Activated CD4-positive, alpha-beta T cell treated with anti-CD3 and anti-CD28 coated beads, Interleukin-10, Interleukin-2, amounts not matched to agents 100 ng/mL and 50 ng/mL, durations not matched to agents 16 hours and 8 hours (primary cell): ENCODE results near the gene CENPU.

Experiments
- DNase-seq: peaks from one replicate; pipeline ENCODE4 v3.0.0-alpha.2; 2020

CENPU gene

GRCh38 chr4:184702114-184702513 is 31.8 kb downstream of the CENPU start:
- DNase-seq, result no peak

- DNase-seq, result no peak
Measured at GRCh38 chr4:184699941-184700340, 34.0 kb downstream of the CENPU start.

- DNase-seq, result no peak
Measured at GRCh38 chr4:184697956-184698355, 35.9 kb downstream of the CENPU start.

GRCh38 chr4:184695178-184695896 is 38.6 kb downstream of the CENPU start:
- no peak for DNase-seq

DNA sequence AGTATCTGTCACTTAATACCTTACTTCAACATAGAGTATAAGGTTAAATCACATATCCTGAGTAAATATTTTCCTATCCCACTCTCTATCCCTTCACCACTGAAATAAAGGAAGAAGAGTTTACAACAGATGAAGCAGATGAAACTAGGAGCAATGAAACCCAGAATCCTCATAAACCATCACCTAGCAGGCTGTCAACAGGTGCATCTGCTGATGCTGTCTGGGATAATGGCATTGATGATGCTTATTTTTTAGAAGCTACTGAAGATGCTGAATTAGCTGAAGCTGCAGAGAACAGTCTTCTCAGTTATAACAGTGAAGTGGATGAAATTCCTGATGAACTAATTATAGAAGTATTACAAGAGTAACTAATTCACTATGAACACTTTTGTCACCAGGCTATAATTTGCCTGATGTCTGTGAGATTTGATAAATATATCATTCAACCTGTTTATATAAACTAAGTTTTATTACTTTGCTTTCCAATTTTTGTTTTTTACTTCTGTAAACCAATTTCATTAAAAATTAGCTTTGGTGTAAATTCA is 39.4 kb downstream of the CENPU start:
- DNase-seq, result no peak

DNA sequence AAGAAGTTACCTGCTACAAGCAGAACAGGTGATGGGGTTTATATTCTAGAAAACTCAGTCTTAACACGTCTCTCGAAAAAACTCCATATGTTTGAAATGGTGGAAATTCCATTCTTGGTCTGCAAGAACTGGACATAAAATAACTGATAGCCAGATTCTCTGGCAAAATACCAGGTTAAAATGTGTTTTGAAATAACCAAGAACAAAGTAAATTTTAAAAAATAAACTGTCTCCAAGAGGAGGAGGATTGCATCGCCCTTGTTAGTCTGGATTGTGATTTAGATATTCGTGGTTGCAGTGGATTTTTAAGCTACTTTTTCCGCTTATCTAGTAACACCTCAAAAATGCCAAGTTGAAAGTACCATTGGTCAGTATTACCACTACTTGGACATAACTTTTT is 40.8 kb downstream of the CENPU start:
- DNase-seq, result no peak

DNA sequence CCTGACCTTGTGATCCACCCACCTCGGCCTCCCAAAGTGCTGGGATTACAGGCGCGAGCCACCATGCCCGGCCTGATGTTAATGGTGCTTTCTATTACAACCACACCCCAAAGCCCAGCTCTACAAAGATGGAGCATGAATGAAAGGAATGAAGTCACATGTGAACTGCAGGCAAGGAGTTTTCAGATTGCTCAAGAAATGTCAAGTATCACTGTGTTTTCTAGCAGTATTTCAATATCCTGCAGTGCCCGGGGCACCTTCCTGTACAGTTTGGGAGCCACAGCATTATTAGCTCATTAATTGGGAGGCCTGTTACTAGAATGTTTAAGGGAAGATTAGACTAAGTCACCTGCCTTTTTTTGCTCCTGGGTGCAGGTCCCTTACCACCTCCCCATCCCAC is 44.2 kb downstream of the CENPU start:
- DNase-seq, result no peak

GRCh38 chr4:184688447-184688846 is 45.4 kb downstream of the CENPU start:
- DNase-seq, result peak; percentile 60

DNA sequence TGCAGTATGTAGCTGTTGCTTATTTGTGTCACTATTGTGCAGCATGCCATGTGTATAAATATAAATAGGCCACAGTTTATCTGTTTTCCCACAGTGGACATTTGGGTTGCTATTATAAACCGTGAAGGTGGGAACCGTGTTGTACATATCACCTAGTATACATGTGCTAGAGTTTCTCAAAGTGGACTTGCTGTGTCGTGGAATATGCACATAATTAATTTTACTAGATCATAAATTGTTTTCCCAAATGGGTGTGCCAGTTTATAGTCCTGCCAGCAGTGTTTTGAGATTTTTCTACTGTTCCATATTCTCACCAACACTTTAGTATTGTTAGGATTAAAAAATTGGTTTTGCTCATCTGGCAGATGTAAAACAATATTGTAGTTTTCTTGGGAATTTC is 45.9 kb downstream of the CENPU start:
- DNase-seq, result no peak

DNA sequence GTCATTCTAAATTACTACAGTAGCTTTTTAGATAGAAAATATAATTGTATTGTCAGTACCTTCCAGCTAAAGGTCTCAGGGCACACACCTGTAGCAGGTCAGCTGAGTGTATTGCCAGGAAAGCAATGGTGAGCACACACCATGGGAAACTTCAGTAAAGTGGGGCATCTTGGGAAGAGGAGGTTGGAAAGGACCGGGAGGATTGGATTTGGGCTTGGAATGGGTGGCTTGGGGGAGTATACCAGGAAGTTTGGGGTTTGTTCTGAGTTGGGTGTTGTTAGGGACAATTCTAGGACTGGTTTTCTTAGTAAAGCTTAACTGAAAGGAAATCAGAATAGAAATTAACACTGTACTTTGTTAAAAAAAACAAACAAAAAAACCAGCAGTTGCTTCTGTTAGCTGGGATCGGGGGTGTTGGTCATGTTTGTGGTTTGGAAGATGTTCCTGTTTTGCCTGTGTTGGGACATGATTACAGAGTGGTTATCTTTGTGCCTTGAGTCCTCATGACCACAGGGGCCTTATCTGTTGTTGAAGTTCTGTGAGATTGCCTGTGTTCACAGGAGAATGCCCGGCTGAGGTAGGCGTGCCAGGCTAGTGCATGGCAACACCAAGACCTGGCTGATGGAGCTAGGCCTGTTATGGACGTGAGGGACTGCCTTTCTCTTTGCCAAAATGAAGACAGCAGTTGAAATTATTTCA is 49.3 kb downstream of the CENPU start:
- peak; percentile 10 for DNase-seq

DNA sequence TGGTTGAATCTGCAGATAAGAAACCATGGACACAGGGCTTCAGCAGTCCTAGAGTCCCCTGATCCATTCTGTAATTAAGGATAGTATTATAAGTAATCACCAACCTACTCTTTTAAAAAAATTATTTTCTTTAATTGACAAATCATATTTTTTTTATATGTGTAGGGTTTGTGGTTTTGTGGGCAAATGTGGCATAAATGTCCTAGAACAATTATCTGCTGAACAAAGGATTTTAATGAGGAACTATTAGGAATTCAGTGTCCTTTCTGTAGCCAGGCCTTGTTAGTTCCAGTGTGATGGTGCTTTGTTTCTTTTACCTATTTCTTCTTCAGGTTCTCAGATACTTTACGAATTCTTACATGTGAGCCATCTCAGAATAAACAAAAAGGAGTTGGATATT is 52.0 kb downstream of the CENPU start:
- DNase-seq, result no peak

DNA sequence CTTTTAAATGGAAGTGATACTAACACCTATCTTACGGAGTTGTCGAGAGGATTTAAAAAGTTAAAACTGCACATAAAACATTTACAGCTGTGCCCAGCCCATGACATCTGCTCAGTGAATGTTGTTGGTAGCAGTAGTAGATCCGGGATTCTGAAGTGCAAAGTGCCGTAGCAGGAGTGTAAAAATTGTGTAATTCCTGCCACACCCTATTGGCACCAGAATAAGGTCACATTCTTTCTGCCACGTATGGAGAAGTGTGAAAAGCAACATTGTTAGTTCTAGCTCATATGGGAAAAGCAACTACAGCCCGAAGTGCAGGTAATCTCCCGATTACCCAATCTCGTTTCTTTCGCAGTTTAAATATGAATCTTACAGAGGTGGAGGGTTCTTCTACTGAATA is 53.2 kb downstream of the CENPU start:
- no peak for DNase-seq

- DNase-seq, result no peak
Measured at GRCh38 chr4:184675821-184676492, 57.9 kb downstream of the CENPU start.

DNA sequence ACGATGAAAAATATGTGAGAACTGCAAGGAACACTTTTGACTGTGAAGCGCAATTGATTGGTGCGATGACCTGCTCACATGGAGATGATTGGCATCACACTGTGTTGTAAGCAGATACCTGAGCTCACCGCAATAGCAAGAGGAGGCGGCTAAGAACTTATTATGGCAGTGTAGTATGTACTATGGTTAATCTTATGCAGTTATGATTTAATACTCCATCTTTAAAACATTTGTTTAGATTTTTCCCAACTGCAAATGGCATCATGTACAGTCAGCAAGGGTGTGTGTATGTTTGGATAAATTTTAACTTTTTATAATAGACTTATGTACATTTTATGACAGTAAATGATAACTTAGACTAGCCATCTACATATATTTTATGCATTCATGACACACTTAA is 58.9 kb downstream of the CENPU start:
- DNase-seq, result no peak

- DNase-seq, result no peak
Measured at GRCh38 chr4:184674011-184674410, 59.9 kb downstream of the CENPU start.

GRCh38 chr4:184672741-184673140 is 61.2 kb downstream of the CENPU start:
- no peak for DNase-seq

DNA sequence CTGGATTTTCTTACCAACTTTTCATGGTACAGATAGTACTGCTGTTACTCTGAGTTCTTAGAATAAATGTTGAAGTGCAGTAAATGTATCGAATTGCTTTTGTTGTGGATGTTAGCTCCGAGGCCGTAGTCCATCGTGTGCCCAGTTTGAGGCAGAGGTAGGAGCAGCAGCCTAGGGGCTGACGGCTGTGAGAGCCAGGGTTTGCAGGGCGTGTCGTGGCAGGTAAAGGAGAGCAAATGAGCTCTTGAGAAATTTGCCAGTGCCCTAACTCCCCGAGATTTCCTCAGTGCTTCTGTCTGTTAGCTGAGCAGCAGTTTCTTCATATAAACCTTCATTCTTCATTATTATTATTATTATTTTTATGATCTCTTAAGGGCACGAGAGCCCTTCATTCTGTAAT is 62.8 kb downstream of the CENPU start:
- no peak for DNase-seq

GRCh38 chr4:184669251-184669650 is 64.6 kb downstream of the CENPU start:
- DNase-seq, result no peak

- DNase-seq, result peak; percentile 70
Measured at GRCh38 chr4:184668511-184669114, 65.3 kb downstream of the CENPU start.

- DNase-seq, result no peak
Measured at GRCh38 chr4:184668096-184668495, 65.8 kb downstream of the CENPU start.

DNA sequence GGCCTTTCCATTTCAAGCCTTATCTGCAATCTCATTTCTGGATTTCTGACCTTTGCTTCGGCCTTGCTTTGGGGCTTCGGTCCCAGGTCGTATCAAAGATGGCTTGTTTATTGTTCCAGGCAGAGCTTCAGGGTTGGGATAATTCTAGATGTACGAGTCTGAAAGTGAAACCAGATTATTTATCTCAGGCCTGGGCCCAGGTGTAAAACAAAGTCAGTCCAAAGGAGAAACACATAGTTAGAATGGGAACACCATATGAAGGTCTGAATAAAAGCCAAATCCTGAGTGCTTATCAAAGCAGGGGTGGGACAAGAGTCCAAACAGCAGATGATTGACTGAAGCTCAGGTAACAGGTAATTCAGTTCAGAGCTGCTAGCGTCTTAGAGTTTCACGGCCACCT is 67.2 kb downstream of the CENPU start:
- DNase-seq, result no peak

DNA sequence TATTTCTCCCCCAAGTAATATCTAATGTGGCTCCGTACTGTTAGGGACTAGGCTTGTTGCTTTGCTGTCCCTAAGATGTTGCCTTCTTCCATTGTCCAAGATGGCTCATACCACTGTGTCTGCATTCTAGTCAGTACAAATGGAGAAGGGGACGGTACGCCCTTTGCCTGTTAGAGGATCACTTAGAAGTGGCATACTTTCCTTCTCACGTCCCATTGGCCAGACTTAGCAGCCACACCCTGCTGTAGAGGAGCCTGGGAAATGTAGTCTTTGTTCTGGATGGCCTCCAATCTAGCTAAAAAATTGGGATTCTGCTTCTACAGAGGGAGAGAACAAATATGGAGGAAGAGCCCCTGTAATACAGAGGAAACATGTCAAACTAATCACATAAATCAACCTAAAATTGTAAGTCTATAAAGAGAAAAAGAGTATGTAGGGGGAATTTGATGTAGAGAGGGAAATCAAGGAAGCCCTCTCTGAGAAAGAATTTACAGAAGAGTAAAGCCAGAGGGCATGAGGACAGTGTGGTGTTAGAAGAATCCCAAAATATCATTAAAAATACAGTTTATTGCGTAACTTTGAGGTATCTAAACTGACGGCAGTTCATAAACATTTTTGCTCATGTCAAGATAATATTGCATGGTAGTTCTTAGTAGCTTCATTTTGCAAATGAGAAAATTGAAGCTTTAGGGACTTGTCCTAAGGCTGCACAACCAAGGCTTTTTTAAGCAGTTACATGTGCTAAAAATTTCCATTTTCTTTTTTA is 69.3 kb downstream of the CENPU start:
- DNase-seq, result no peak

GRCh38 chr4:184662236-184662635 is 71.7 kb downstream of the CENPU start:
- no peak for DNase-seq
